Measurements from ENCODE around the gene DAGLA. TPM values are rescaled to one million over a fixed set of nuclear protein-coding genes. Genes with fewer than 3 reads are reported as not detected.

Gene DAGLA
- total RNA-seq, 1 experiment from 2014 or later, result 8.6 TPM

- Histone ChIP-seq H3K4me1 (ENCODE audit: insufficient read depth, low read length) (peaks cover 5% of the 10 kb centered on the region), H2AFZ (ENCODE audit: low read length) (no peak overlapping the region), H4K20me1 (ENCODE audit: low read length) (no peaks in the 10 kb centered on the region), H3F3A (ENCODE audit: low read length, unreplicated experiment) (no peaks in the 10 kb centered on the region), H3K27ac (ENCODE audit: low read length) (no peak overlapping the region), H3K4me2 (ENCODE audit: low read length) (no peak overlapping the region), H3K4me3 (ENCODE audit: low read length) (no peak overlapping the region), H3K9ac (ENCODE audit: low read length) (no peak overlapping the region), H3K36me3 (ENCODE audit: low read depth, low read length) (no peaks in the 10 kb centered on the region), H3K27me3 (ENCODE audit: low read length) (no peaks in the 10 kb centered on the region), H3K9me2 (replicated peaks; ENCODE audit: low read length) (no peaks in the 10 kb centered on the region), H3K9me3 (ENCODE audit: low read length) (no peaks in the 10 kb centered on the region), H3K79me2 (ENCODE audit: low read length) (no peaks in the 10 kb centered on the region)
- DNase-seq, result no peak
- POLR2A ChIA-PET (ENCODE audit: unreplicated experiment), result no interaction called here
- TF ChIP-seq CTCF (conservative IDR thresholded peaks at IDR 0.05; ENCODE audit: low read depth, low read length) (no peak), EZH2 (IDR thresholded peaks at IDR 0.05; ENCODE audit: low read length, unreplicated experiment) (no peak), EZH2phosphoT487 (IDR thresholded peaks at IDR 0.05; ENCODE audit: borderline replicate concordance, low read length) (no peak)
- ATAC-seq, result no peak
- intact Hi-C loops (cut with micrococcal nuclease), result no loop called here
- CTCF ChIA-PET, result no interaction called here
- BruUV-seq (replicated peaks), result no TSS peak
Measured at GRCh38 chr11:61761440-61762222, 81.4 kb downstream of the DAGLA start.

GRCh38 chr11:61762223-61762615 lies 82.0 kb downstream of the DAGLA start:
- H3K36me3 ChIP-seq (ENCODE audit: low read depth, low read length), result no peaks in the 10 kb centered on the region
- no peaks in the 10 kb centered on the region for H3K9me2 ChIP-seq (replicated peaks; ENCODE audit: low read length)
- H4K20me1 ChIP-seq (ENCODE audit: low read length), result no peaks in the 10 kb centered on the region
- no peak overlapping the region for H3K9ac ChIP-seq (ENCODE audit: low read length)
- no peak overlapping the region for H3K27ac ChIP-seq (ENCODE audit: low read length)
- ATAC-seq (no peak), DNase-seq (no peak)
- no peak overlapping the region for H2AFZ ChIP-seq (ENCODE audit: low read length)
- BruUV-seq (replicated peaks), result no TSS peak
- ChIA-PET CTCF (no interaction called here), POLR2A (ENCODE audit: unreplicated experiment) (no interaction called here)
- H3F3A ChIP-seq (ENCODE audit: low read length, unreplicated experiment), result no peaks in the 10 kb centered on the region
- no peak overlapping the region for H3K4me2 ChIP-seq (ENCODE audit: low read length)
- intact Hi-C loops (cut with micrococcal nuclease), result no loop called here
- H3K9me3 ChIP-seq (ENCODE audit: low read length), result no peaks in the 10 kb centered on the region
- no peaks in the 10 kb centered on the region for H3K4me1 ChIP-seq (ENCODE audit: insufficient read depth, low read length)
- TF ChIP-seq CTCF (conservative IDR thresholded peaks at IDR 0.05; ENCODE audit: low read depth, low read length) (no peak), EZH2 (IDR thresholded peaks at IDR 0.05; ENCODE audit: low read length, unreplicated experiment) (no peak), EZH2phosphoT487 (IDR thresholded peaks at IDR 0.05; ENCODE audit: borderline replicate concordance, low read length) (no peak)
- H3K27me3 ChIP-seq (ENCODE audit: low read length), result no peaks in the 10 kb centered on the region
- no peaks in the 10 kb centered on the region for H3K79me2 ChIP-seq (ENCODE audit: low read length)
- H3K4me3 ChIP-seq (ENCODE audit: low read length), result no peak overlapping the region

- Histone ChIP-seq H3K4me1 (ENCODE audit: insufficient read depth, low read length) (no peaks in the 10 kb centered on the region), H3K4me2 (ENCODE audit: low read length) (no peak overlapping the region), H3K9ac (ENCODE audit: low read length) (no peak overlapping the region), H3K27me3 (ENCODE audit: low read length) (no peaks in the 10 kb centered on the region), H2AFZ (ENCODE audit: low read length) (no peak overlapping the region), H3K27ac (ENCODE audit: low read length) (no peak overlapping the region), H3K36me3 (ENCODE audit: low read depth, low read length) (no peaks in the 10 kb centered on the region), H4K20me1 (ENCODE audit: low read length) (no peaks in the 10 kb centered on the region), H3K9me2 (replicated peaks; ENCODE audit: low read length) (no peaks in the 10 kb centered on the region), H3F3A (ENCODE audit: low read length, unreplicated experiment) (no peaks in the 10 kb centered on the region), H3K9me3 (ENCODE audit: low read length) (no peaks in the 10 kb centered on the region), H3K79me2 (ENCODE audit: low read length) (no peaks in the 10 kb centered on the region), H3K4me3 (ENCODE audit: low read length) (no peak overlapping the region)
- no TSS peak for BruUV-seq (replicated peaks)
- CTCF ChIA-PET, result no interaction called here
- TF ChIP-seq EZH2 (IDR thresholded peaks at IDR 0.05; ENCODE audit: low read length, unreplicated experiment) (no peak), EZH2phosphoT487 (IDR thresholded peaks at IDR 0.05; ENCODE audit: borderline replicate concordance, low read length) (no peak), CTCF (conservative IDR thresholded peaks at IDR 0.05; ENCODE audit: low read depth, low read length) (no peak)
- ATAC-seq, result no peak
- intact Hi-C loops (cut with micrococcal nuclease), result no loop called here
- POLR2A ChIA-PET (ENCODE audit: unreplicated experiment), result no interaction called here
- no peak for DNase-seq
Measured at GRCh38 chr11:61762798-61763197, 82.6 kb downstream of the DAGLA start.

All from PC-3 (cell line).